HCT116 (cell line): ENCODE data around the gene KCNN3. TPM values are rescaled to one million over a fixed set of nuclear protein-coding genes. Genes with fewer than 3 reads are reported as not detected.

Experiments used
- ATAC-seq: fragments of 200-7000 bp; cut with Tn5 transposase; 2 replicates; pipeline ENCODE4 v1.9.1; 2020; ENCODE audit warnings: mild to moderate bottlenecking, moderate library complexity
- BruUV-seq: library from RNA; stranded (reverse); fragments of 400-500 nt; replicated peaks from 2 replicates; lab custom pipeline; 2021; lab: Mats Ljungman, UMichigan
- CTCF ChIA-PET: fragments of 300-600 bp; sonication (Branson Sonifier 250); formaldehyde crosslinking; loops from one replicate; lab custom pipeline; 2021; ENCODE audit warnings: antibody characterized with exemption; lab: Charles Lee
- POLR2A ChIA-PET: fragments of 300-600, 350-600 bp; sonication (Branson Sonifier 250); formaldehyde crosslinking; loops from one replicate; lab custom pipeline; 2021; ENCODE audit warnings: antibody characterized with exemption; lab: Charles Lee
- RAD21 ChIA-PET, 2 experiments: fragments of 300-600 bp; sonication (Branson Sonifier 250); formaldehyde crosslinking; loops; one replicate each; lab custom pipeline; 2023; ENCODE audit warnings: low total read pairs in 2 of 2; ENCODE audit not compliant: uncharacterized antibody in 2 of 2, unreplicated experiment in 2 of 2, low non-redundant PET in 1 of 2; lab: Charles Lee
- DNase-seq: peaks from one replicate; pipeline ENCODE4 v3.0.0-alpha.2; 2010; ENCODE audit warnings: low read depth, low spot score
- H2AFZ ChIP-seq: fragments of 200-600 bp; shearing (Covaris generic), sonication (generic); 2 replicates; pipeline ENCODE4 v1.6.1; 2017; ENCODE audit warnings: low read depth, mixed run types, mixed read lengths, antibody characterized with exemption, low read length; ENCODE audit not compliant: poor library complexity, severe bottlenecking
- H3K27ac ChIP-seq: 2 replicates; pipeline ENCODE4 v1.5.1; 2012; ENCODE audit warnings: low read depth, low read length
- H3K27me3 ChIP-seq: fragments of 200-600 bp; sonication (generic); 2 replicates; pipeline ENCODE4 v1.6.1; 2016; ENCODE audit warnings: mixed run types, low read length, mixed read lengths; ENCODE audit not compliant: insufficient read depth
- H3K36me3 ChIP-seq, 2 experiments: fragments of 200-500 bp in 1 of 2; fragments of 200-600 bp in 1 of 2; sonication (Bioruptor generic) in 1 of 2; sonication (generic) in 1 of 2; 2 replicates each; pipeline versions ENCODE4 v1.5.1 to v1.6.1; 2014 to 2016; ENCODE audit warnings: low read length in 2 of 2, inconsistent platforms in 1 of 2, mixed read lengths in 1 of 2, mixed run types in 1 of 2; ENCODE audit not compliant: insufficient read depth in 2 of 2, control insufficient read depth in 1 of 2
- H3K4me1 ChIP-seq, 2 experiments: fragments of 200-600 bp in 1 of 2; sonication (generic) in 1 of 2; 2 replicates each; pipeline versions ENCODE4 v1.5.1 to v1.6.1; 2012 to 2017; ENCODE audit warnings: low read length in 2 of 2, inconsistent platforms in 1 of 2, mild to moderate bottlenecking in 1 of 2, mixed read lengths in 1 of 2, mixed run types in 1 of 2, moderate library complexity in 1 of 2; ENCODE audit not compliant: insufficient read depth in 2 of 2, control insufficient read depth in 1 of 2
- H3K4me2 ChIP-seq: fragments of 200-600 bp; sonication (generic); 2 replicates; pipeline ENCODE4 v1.6.1; 2017; ENCODE audit warnings: mixed run types, low read length, mixed read lengths
- H3K4me3 ChIP-seq, 2 experiments: fragments of 200-600 bp in 1 of 2; sonication (generic) in 1 of 2; replicated peaks in 1 of 2; 2 replicates each; pipeline ENCODE4 v1.5.1; 2011 to 2016; ENCODE audit warnings: low read length in 2 of 2, control low read depth in 1 of 2, low read depth in 1 of 2, mild to moderate bottlenecking in 1 of 2, mixed read lengths in 1 of 2, mixed run types in 1 of 2
- H3K79me2 ChIP-seq: fragments of 200-600 bp; sonication (generic); 2 replicates; pipeline ENCODE4 v1.6.1; 2017; ENCODE audit warnings: mild to moderate bottlenecking, mixed run types, low read length, moderate library complexity, mixed read lengths; ENCODE audit not compliant: insufficient read depth
- H3K9ac ChIP-seq: fragments of 200-600 bp; sonication (generic); 2 replicates; pipeline ENCODE4 v1.6.1; 2016; ENCODE audit warnings: low read length, mixed read lengths
- H3K9me2 ChIP-seq: fragments of 200-600 bp; sonication (generic), shearing (Covaris generic); 2 replicates; pipeline ENCODE4 v1.6.1; 2017; ENCODE audit warnings: mixed run types, mild to moderate bottlenecking, moderate library complexity; ENCODE audit not compliant: insufficient read depth
- H3K9me3 ChIP-seq, 2 experiments: fragments of 200-500 bp in 1 of 2; fragments of 200-600 bp in 1 of 2; sonication (Bioruptor generic) in 1 of 2; sonication (generic) in 1 of 2; 2 replicates each; pipeline ENCODE4 v1.6.1; 2014 to 2017; ENCODE audit warnings: low read length in 2 of 2, mixed read lengths in 2 of 2, inconsistent platforms in 1 of 2, low read depth in 1 of 2, mild to moderate bottlenecking in 1 of 2, mixed run types in 1 of 2, moderate library complexity in 1 of 2; ENCODE audit not compliant: control insufficient read depth in 1 of 2, insufficient read depth in 1 of 2
- H4K20me1 ChIP-seq: fragments of 200-600 bp; sonication (generic), shearing (Covaris generic); 2 replicates; pipeline ENCODE4 v1.6.1; 2017; ENCODE audit warnings: mixed run types, mild to moderate bottlenecking, moderate library complexity; ENCODE audit not compliant: insufficient read depth
- ELF1 ChIP-seq: IDR thresholded peaks from 2 replicates; pipeline ENCODE4 v1.6.1; 2012; ENCODE audit warnings: low read depth, borderline replicate concordance
- EZH2 ChIP-seq: fragments of 200-600 bp; sonication (generic); IDR thresholded peaks from 2 replicates; pipeline ENCODE4 v1.6.1; 2017; ENCODE audit warnings: antibody characterized with exemption, mixed run types
- JUND ChIP-seq: IDR thresholded peaks from 2 replicates; pipeline ENCODE4 v1.6.1; 2012
- SP1 ChIP-seq: IDR thresholded peaks from 2 replicates; pipeline ENCODE4 v1.6.1; 2012; ENCODE audit warnings: low read depth
- SRF ChIP-seq: IDR thresholded peaks from 2 replicates; pipeline ENCODE4 v1.6.1; 2012; ENCODE audit warnings: low read depth
- intact Hi-C: fragments of 100-400 bp; cut with micrococcal nuclease; formaldehyde crosslinking; loops from 2 replicates; pipeline ENCODE4 v1.10.0; 2022
- total RNA-seq: library from RNA; stranded (reverse); gene quantifications from one replicate; pipeline ENCODE4 v1.2.1, GENCODE V29; 2021; ENCODE audit not compliant: unreplicated experiment
- TF ChIP-seq, protein P1 (sequence below): IDR thresholded peaks from 2 replicates; pipeline ENCODE4 v1.6.1; 2012
- TF ChIP-seq, protein P2 (sequence below): IDR thresholded peaks from 2 replicates; pipeline ENCODE4 v1.6.1; 2012; ENCODE audit warnings: low read depth
- TF ChIP-seq, protein P3 (sequence below): IDR thresholded peaks from 2 replicates; pipeline ENCODE4 v1.6.1; 2012

KCNN3 gene
- total RNA-seq, 1 experiment from 2014 or later, result 1.1 TPM

DNA sequence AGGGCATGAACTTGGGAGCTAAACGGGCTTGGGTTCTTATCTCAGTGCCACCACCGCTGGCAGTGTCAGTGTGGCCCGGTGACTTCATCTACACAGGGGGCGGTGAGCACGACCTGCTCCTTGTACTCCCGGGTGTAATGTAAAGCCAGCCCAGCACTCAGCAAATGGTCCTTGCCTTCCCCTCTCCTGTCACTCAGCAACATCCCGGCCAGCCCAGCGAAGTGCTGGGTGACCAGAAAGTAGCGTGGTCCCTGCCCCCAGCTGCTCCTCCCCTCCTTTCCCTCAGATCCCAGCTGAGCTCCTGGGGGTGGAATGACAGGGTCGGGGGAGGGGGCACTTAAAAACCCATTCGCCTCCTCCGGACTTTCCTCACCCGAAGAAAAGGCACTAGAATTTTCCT, 7.2 kb downstream of the KCNN3 start:
- intact Hi-C loops, result no loop called here
- H3K27ac ChIP-seq, result no peak overlapping the region
- no peak for DNase-seq
- no peaks in the 10 kb centered on the region for H3K9me2 ChIP-seq
- H3K4me1 ChIP-seq, result peaks cover 0 to 20% of the 10 kb centered on the region in 2 experiments; a peak in 3 of 4 replicates
- ChIA-PET CTCF (interaction anchor here (1.4 kb wide), 2 partner anchors 10 to 303 kb away, joined by 3 to 5 read pairs; no protein-coding TSS in a partner anchor), RAD21 (no interaction called here), POLR2A (no interaction called here)
- no peak overlapping the region for H3K4me3 ChIP-seq
- no peaks in the 10 kb centered on the region for H3K36me3 ChIP-seq
- TF ChIP-seq JUND (no peak), ELF1 (no peak), SRF (no peak), SP1 (no peak), EZH2 (no peak)
- TF ChIP-seq, protein P1, sequence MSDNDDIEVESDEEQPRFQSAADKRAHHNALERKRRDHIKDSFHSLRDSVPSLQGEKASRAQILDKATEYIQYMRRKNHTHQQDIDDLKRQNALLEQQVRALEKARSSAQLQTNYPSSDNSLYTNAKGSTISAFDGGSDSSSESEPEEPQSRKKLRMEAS, result no peak
- TF ChIP-seq, protein P2, sequence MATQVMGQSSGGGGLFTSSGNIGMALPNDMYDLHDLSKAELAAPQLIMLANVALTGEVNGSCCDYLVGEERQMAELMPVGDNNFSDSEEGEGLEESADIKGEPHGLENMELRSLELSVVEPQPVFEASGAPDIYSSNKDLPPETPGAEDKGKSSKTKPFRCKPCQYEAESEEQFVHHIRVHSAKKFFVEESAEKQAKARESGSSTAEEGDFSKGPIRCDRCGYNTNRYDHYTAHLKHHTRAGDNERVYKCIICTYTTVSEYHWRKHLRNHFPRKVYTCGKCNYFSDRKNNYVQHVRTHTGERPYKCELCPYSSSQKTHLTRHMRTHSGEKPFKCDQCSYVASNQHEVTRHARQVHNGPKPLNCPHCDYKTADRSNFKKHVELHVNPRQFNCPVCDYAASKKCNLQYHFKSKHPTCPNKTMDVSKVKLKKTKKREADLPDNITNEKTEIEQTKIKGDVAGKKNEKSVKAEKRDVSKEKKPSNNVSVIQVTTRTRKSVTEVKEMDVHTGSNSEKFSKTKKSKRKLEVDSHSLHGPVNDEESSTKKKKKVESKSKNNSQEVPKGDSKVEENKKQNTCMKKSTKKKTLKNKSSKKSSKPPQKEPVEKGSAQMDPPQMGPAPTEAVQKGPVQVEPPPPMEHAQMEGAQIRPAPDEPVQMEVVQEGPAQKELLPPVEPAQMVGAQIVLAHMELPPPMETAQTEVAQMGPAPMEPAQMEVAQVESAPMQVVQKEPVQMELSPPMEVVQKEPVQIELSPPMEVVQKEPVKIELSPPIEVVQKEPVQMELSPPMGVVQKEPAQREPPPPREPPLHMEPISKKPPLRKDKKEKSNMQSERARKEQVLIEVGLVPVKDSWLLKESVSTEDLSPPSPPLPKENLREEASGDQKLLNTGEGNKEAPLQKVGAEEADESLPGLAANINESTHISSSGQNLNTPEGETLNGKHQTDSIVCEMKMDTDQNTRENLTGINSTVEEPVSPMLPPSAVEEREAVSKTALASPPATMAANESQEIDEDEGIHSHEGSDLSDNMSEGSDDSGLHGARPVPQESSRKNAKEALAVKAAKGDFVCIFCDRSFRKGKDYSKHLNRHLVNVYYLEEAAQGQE, result no peak
- TF ChIP-seq, protein P3, sequence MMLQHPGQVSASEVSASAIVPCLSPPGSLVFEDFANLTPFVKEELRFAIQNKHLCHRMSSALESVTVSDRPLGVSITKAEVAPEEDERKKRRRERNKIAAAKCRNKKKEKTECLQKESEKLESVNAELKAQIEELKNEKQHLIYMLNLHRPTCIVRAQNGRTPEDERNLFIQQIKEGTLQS, result no peak
- H2AFZ ChIP-seq, result no peak overlapping the region
- BruUV-seq, result no TSS peak
- no peaks in the 10 kb centered on the region for H4K20me1 ChIP-seq
- no peaks in the 10 kb centered on the region for H3K79me2 ChIP-seq
- H3K27me3 ChIP-seq, result no peaks in the 10 kb centered on the region
- H3K4me2 ChIP-seq, result 0 out of 2 replicates have a peak overlapping the region, but pooled peaks have one; percentile 22
- no peak for ATAC-seq
- H3K9me3 ChIP-seq, result no peaks in the 10 kb centered on the region
- no peak overlapping the region for H3K9ac ChIP-seq
